Pancreas (tissue), 10 donors: Measurements from ENCODE around the gene WASF2. TPM values are rescaled to one million over a fixed set of nuclear protein-coding genes. Genes with fewer than 3 reads are reported as not detected.
A peak's percentile ranks its signal among the peaks of the same experiment; 100 is the strongest.

Source experiments
- ATAC-seq, 4 donors: fragments of 200-7000 bp; cut with Tn5 transposase; one replicate each; pipeline versions ENCODE4 v1.8.0 to v1.9.1; 2020; ENCODE audit warnings: mild to moderate bottlenecking in 4 of 4, moderate library complexity in 4 of 4
- DNase-seq, 6 donors: peaks; one replicate each; pipeline ENCODE4 v3.0.0-alpha.2; 2020
- FAIRE-seq: peaks from 2 replicates; lab custom pipeline; 2012; peaks lifted over from hg19 to GRCh38; lab: Jason Lieb, UNC
- H3K27ac ChIP-seq, 4 donors: fragments of 200-600 bp; sonication (generic); 1 replicate in 3 of 4; 2 replicates in 1 of 4; pipeline versions ENCODE4 v1.5.0 to v1.8.0; 2020
- H3K27me3 ChIP-seq, 4 donors: fragments of 200-600 bp; one replicate each; pipeline ENCODE4 v1.8.0; 2021
- H3K36me3 ChIP-seq, 3 donors: fragments of 200-600 bp; sonication (generic) in 1 of 3; one replicate each; pipeline versions ENCODE4 v1.5.0 to v1.8.0; 2020 to 2021
- H3K4me1 ChIP-seq, 3 donors: fragments of 200-600 bp; one replicate each; pipeline ENCODE4 v1.8.0; 2021
- H3K4me3 ChIP-seq, 4 donors: fragments of 200-600 bp; sonication (generic) in 2 of 4; one replicate each; pipeline versions ENCODE4 v1.5.0 to v1.8.0; 2020 to 2021
- H3K9me3 ChIP-seq, 4 donors: fragments of 200-600 bp; one replicate each; pipeline ENCODE4 v1.8.0; 2021
- WGBS, 2 donors: extraction: QIAGEN DNeasy Blood & Tissue Kit; methylation state at CpG; one replicate each; pipeline ENCODE4 v1.1.7; 2013; 5-methylcytosine and 5-hydroxymethylcytosine counted together
- intact Hi-C, 3 donors: fragments of 100-400 bp; cut with DNase I; formaldehyde crosslinking; loops; one replicate each; pipeline versions ENCODE4 v1.11.1 to v1.14.2; 2022
- polyA plus RNA-seq, 2 donors: library from polyadenylated mRNA; stranded (reverse); fragments of 200-250 nt; gene quantifications; one replicate each; pipeline ENCODE4 v1.2.3, GENCODE V29; 2013
- total RNA-seq, 6 donors: library from RNA; stranded (reverse); fragmentation: NEBNext Ultra II Directional in 4 of 6; extraction: Animal tissue kit (Norgen Biotek cat#: 25700) in 4 of 6; gene quantifications; one replicate each; pipeline versions ENCODE4 v1.2.1 to v1.2.4, GENCODE V29; 2021 to 2023
- TF ChIP-seq, protein P1 (sequence below), 4 donors: fragments of 200-600 bp; sonication (generic) in 3 of 4; IDR thresholded peaks; one replicate each; pipeline versions ENCODE4 v1.5.0 to v1.8.0; 2021; ENCODE audit warnings: antibody characterized with exemption in 4 of 4
- donor health status: healthy with polysubstance abuse.
- donor health status: DM: no; HTN: no; CAD: no; lungs with moderate emphysema.
- donor health status: DM: no; HTN: no; CAD: no.
- donor health status: control.
- donor health status: control.
- donor health status: Bipolar disorder and iron deficiency.
- donor health status: DM: yes; HTN: yes; CAD: no.
- donor health status: DM: no; HTN: no; CAD: no.
- donor health status: DM: no; HTN: no; CAD: no.
- donor health status: DM: yes; HTN: yes; CAD: no.

The WASF2 gene
- total and polyA plus RNA-seq, 8 donors = 13.5 to 83.2 (median 51.4) TPM

DNA sequence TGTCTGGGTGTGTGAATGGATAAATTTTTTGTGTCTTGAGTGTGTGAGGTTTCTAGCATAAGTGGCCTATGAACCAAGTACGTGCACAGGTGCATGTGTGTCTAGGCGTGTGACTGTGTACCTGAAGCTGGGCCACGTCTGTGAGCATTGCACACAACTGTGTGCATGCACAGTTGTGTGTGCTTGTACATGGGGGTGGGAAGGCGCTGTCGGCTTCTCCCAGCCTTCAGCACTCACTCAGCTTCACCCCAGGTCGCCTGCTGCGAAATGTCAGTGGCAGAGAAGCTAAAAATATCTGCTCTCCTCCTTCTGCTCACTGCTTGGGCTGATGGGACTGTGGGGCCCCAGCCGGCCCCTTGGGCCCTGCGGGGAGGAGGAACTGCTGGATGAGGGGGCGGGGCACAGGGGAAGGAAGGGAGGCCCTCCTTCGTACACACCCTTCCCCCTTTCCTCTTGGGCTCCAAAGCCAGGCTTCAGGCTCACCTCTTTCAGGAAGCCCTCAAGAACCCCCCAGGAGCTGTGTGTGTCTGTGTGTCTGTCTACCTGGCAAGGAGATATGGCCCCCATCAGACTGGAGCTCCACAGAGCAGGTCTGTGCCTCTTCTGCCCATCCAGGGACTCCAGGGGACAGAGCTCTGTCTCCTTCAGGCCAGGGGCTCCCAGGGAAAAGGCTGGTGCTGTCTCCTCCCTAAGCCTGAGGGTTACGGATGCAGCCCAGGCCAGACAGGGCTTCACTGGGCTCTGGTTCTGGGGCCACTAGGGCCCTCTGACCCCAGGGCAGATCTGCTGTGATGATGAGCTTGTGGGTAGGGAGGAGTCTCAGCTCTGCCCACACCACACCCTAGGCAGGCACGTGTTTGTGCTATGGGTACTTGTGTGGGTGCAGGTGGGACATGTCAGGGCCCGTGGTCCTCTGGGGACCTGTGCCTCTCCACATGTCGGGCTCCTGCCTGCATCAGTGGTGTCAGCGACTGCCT, 35.6 kb upstream of the WASF2 start:
- intact Hi-C loops = no loop called here
- TF ChIP-seq, protein P1, sequence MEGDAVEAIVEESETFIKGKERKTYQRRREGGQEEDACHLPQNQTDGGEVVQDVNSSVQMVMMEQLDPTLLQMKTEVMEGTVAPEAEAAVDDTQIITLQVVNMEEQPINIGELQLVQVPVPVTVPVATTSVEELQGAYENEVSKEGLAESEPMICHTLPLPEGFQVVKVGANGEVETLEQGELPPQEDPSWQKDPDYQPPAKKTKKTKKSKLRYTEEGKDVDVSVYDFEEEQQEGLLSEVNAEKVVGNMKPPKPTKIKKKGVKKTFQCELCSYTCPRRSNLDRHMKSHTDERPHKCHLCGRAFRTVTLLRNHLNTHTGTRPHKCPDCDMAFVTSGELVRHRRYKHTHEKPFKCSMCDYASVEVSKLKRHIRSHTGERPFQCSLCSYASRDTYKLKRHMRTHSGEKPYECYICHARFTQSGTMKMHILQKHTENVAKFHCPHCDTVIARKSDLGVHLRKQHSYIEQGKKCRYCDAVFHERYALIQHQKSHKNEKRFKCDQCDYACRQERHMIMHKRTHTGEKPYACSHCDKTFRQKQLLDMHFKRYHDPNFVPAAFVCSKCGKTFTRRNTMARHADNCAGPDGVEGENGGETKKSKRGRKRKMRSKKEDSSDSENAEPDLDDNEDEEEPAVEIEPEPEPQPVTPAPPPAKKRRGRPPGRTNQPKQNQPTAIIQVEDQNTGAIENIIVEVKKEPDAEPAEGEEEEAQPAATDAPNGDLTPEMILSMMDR (IDR thresholded peaks at IDR 0.05) = no peak
- DNase-seq (peak in 2 of 6 donors; percentile 39 to 46), ATAC-seq (peak in 3 of 4 donors; percentile 26 to 36 (median 36)), FAIRE-seq (no peak)
- no peaks in the 10 kb centered on the region for H3K9me3 ChIP-seq
- H3K27me3 ChIP-seq = no peaks in the 10 kb centered on the region
- 64 to 66% methylated on average over 16 of the region's 16 CpGs for WGBS, 2 donors
- peak overlapping the region in 1 of 4 donors; percentile 17 for H3K4me3 ChIP-seq
- no peaks in the 10 kb centered on the region for H3K4me1 ChIP-seq
- no peaks in the 10 kb centered on the region for H3K36me3 ChIP-seq
- H3K27ac ChIP-seq = peak overlapping the region in 2 of 4 donors; percentile 16 to 37

DNA sequence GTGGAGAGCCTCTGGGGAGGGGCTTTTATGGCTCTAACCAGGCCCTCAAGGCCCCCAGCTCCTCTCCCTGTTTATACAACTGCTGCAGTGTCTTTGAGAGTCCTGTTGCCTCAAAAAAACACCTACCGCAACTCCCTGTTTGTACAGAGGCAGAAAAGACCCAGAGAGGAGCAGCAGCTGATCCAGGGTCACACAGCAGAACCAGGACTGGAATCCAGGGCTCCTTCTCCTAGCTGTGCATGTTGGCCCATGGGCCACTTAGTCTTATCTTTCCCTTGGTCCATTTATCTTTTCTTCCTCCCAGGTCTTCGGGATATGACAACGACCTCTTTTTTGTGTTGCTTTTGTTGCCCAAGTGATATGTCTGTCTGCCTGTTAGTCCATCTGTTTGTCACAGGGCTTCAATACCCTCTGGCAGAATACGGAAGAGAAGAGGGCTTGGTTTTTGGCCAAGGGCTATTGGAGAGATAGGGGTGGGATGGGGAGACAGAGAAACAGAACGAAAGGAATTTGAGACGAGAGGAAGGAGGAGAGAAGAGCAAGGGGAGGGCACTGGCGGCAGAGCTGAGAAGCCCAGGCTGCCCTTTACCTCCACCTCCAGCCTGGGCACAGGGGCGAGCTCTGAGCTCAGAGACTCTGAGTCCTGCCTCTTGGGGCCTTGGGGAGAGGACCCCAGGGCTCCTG, 33.5 kb upstream of the WASF2 start:
- Histone ChIP-seq H3K4me3 (no peak overlapping the region), H3K4me1 (no peaks in the 10 kb centered on the region), H3K9me3 (no peaks in the 10 kb centered on the region), H3K27ac (no peak overlapping the region), H3K36me3 (no peaks in the 10 kb centered on the region), H3K27me3 (no peaks in the 10 kb centered on the region)
- 69% methylated on average over 8 of the region's 8 CpGs for WGBS, 2 donors
- FAIRE-seq = no peak
- TF ChIP-seq, protein P1 (IDR thresholded peaks at IDR 0.05) = no peak
- DNase-seq = no peak
- intact Hi-C loops = no loop called here
- no peak for ATAC-seq

DNA sequence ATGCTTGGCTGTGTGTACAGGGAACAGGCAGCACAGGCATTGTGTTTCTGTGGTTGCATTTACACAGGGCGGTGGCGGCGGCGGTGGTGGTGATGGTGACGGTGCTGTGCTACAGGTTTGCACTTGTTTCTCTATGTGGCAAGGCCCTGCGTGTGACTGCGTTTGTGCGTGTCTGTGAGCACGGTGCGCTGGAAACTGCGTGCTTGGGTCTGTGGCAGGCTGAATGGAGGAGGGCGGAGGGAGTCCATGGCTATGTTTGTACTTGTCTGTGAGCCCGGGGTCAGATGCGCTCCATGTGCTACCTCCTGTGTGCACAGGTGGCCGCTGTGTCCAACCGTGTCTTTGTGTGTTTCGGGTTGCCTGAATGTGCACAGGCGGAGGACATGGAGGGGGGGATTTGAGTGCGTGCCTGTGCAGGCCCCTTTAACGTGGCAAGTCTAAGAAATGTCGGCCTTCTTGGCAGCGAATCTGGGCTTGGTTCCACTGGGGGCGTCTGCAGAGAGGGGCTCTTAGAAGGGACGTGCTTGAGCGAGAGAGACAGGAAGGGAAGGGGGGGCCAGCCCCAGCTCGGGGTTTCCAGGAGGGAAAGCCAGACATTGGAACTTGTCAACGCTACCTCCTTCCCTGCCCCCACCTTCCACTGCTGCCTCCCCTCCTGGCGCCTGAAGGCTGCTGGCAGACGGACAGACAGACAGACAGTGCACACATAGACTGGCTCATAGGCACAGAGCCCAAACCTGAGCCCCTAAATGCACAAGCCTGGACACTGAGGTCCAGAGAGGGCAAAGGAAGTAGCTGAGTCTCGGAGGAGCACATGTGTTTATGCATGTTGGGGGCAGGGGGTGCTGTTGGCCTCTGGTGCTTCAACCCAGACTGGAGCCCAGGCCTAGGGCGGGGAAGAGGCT, 32.7 kb upstream of the WASF2 start:
- FAIRE-seq (no peak), DNase-seq (no peak)
- 62 to 71% methylated on average over 30 to 31 of the region's 31 CpGs for WGBS, 2 donors

DNA sequence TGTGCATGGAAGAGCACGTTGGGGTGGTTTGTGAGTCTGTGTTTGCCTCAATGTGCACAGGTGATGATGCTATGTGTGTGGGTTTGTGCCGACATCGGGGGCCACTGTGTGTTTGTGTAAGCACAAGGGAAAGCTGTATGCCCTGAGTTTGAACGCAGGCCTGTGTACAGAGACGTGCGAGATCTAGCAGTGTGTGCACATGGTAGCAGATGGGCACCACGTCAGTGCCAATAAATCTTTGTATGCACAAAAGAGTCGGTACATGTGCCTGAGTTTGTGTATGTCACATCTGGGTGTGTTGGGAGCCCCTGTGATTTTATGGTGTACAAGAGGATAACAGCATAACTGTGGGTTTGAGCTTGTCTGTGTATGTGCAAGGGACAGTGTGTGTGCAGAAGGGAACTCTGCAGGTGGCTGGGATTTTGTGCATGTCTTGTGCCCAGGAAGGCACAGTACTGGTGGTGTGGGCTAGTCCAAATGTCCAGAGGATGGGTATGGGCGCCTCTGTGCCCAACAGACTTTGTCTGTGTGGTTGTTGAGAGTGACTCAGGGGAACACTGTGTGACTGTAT, 32.0 kb upstream of the WASF2 start:
- WGBS, 2 donors = 62 to 66% methylated on average over 9 of the region's 9 CpGs
- DNase-seq (no peak), ATAC-seq (no peak), FAIRE-seq (no peak)
- H3K27ac ChIP-seq = no peak overlapping the region
- H3K4me3 ChIP-seq = no peak overlapping the region
- TF ChIP-seq, protein P1 (IDR thresholded peaks at IDR 0.05) = no peak
- intact Hi-C loops = no loop called here
- no peaks in the 10 kb centered on the region for H3K9me3 ChIP-seq
- H3K36me3 ChIP-seq = no peaks in the 10 kb centered on the region
- no peaks in the 10 kb centered on the region for H3K4me1 ChIP-seq
- no peaks in the 10 kb centered on the region for H3K27me3 ChIP-seq

More for the DNA sequence above, 32.7 kb upstream of the WASF2 start:
- Histone ChIP-seq H3K9me3 (no peaks in the 10 kb centered on the region), H3K27me3 (no peaks in the 10 kb centered on the region), H3K4me1 (no peaks in the 10 kb centered on the region), H3K27ac (no peak overlapping the region), H3K36me3 (no peaks in the 10 kb centered on the region), H3K4me3 (no peak overlapping the region)
- no peak for ATAC-seq
- TF ChIP-seq, protein P1 (IDR thresholded peaks at IDR 0.05) = no peak
- intact Hi-C loops = no loop called here
